HG03095 (cell line): Measurements from ENCODE around the gene UTS2B.

Source experiments
- ATAC-seq: cut with Tn5 transposase; IDR thresholded peaks from one replicate; pipeline ENCODE4 v1.9.1; 2021; ENCODE audit warnings: moderate library complexity; ENCODE audit not compliant: unreplicated experiment

Gene UTS2B, protein sequence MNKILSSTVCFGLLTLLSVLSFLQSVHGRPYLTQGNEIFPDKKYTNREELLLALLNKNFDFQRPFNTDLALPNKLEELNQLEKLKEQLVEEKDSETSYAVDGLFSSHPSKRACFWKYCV

DNA sequence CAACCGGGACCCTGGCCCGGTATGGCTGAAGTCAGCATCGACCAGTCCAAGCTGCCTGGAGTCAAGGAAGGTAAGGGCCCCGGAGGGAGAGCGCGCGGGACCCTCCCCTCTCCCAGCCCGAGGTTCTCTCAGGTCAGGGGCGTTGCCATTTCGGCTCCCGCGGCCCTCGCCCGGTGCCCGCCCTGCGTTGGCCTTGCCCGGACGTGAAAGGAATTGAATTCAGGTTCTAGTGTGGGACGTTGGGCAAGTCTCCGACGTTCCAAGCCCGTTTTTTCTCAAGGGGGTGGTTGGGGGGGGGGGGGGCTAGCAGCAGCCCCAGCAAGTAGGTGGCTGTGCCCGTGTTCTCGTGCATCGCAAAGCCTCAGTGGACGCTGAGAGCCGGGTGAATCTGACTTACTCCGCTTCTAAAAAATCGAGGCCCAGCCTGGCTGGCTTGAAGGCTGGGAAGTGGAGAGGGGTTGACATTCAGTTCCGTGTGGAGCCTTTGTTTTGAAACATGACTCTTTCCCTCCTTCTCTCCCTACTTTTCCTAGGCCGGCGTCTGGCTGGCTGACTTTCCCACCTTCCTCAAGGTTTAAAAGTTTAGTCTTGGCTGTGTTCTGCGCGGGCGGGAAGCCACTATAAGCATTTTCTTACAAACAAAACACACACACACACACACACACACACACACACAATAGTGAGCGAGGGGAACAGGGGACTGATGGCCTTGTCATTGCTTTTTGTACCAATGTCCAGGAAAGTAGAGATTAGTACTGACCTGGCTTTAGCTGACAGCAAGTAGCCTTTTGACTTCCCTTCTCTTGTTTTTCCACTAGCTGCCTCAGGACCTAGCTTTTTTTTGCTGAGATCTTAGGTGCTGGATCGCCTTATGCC is at the start of gene UTS2B:
UTS2B (minus strand) TSS at position 873 of the 876 bp plus-strand sequence. CDS start 48,337 bp downstream, outside the sequence.
- peak; percentile 26 for ATAC-seq

DNA sequence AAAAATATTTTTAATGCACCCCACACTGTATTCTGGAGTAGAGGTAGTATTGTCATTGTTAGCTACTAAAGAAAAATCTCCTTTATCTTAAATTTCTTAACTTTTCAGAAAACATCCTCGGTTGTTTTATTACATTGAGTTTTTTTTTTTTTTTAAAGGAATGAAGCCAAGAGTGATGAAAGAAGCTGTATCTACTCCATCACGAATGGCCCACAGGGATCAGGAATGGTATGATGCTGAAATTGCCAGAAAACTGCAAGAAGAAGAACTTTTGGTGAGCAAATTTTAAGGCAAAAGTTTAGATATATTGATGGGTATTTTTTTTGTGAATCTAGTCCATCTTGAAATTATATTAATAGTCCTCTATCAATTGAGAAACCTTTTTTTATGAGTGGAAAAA is 49.7 kb upstream of the UTS2B start:
- no peak for ATAC-seq

DNA sequence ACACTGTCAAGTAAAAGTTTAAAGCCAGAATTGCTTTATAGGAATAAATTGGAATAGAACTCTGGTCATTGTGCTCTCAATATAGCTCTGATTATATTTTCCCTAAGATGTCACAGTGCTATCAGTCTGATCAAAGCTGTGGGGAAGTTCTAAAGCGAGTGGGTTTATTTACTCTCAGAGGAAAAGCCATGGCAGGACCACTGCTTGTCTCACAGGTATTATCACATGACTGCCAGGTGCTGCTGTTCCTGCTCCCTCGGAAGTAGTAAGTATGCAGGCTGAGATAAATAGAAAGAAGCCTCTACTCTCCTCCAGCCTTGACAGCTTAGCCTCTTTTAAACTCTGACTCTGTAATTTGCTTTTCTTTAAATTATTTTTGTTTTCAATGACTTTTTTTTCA is 49.1 kb upstream of the UTS2B start:
- ATAC-seq, result no peak

DNA sequence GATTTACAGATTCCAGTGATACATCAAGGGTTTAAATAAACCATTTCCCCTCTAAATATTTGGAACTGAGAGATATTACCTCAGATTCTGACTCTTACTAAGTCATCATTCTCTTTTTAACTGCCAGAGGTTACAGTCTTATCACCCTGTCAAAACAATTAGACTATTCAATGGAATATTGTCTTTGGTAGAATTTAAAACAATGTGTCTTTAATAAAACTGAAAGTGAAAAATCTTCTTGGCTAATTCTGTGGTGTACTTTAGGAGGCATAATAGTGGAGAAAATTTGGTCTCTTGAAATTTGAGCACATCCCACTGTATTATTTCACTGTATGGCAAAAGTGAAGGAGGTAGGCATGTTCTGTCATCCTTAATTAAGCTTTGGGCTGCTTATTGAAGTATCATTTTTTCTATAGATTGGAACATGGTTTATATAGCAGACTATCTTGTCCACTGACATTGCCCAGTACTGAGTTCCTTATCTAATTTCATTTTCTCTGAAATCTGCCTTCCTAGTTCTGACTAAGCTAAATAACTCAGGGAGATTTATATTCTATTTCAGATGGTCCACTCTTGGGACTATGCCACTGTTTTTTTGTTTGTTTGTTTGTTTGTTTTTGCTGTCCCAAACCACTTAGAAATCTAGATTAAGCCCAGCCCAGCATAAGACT is 48.0 kb upstream of the UTS2B start:
- no peak for ATAC-seq

DNA sequence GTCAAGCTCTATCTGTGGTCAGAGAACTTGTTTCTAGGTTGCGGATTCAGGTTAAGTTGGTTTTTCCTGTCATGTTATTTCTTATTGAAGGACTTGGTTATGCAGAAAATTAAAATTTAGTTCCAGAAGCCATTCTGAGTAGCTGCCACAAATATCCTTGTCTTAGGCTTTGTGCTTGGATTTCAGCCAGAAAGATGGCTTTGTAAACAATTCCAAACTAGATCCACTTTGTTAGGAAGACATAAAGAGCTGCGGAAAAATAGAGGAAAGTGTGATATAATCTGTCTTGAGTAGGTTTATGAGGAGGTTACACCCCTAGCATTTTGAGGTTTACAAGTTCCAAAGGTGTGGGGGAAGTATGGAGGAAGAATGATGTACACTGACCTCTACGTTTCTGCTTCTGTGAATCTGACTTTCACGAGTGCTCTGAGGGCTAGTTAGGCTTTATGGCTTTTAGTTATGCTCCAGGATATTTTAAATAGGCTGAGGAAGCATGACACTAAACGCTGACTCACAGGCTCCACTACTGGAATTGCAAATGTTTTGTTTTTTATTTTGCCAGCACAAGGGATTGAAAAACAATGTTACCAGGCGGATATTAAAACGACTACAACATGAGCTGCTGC is 46.3 kb upstream of the UTS2B start:
- no peak for ATAC-seq

DNA sequence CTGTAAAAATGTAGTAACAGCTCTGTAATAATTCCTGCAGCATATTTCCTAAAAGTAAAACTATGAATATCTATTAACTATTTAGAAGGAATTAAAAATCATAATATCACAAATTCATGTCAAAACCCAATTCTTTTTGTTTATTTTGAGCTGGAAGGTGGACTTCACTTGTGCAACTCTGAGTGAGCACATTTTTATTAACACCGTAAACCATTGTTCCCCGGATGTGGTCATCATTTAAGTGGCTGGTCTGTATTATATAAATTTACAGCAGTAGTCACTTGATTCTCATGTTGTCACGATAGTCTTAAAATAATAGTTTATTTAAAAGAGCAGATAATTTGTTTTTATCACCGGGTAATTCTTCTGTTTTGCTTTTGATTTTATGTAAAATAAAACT is 43.0 kb upstream of the UTS2B start:
- ATAC-seq, result no peak

DNA sequence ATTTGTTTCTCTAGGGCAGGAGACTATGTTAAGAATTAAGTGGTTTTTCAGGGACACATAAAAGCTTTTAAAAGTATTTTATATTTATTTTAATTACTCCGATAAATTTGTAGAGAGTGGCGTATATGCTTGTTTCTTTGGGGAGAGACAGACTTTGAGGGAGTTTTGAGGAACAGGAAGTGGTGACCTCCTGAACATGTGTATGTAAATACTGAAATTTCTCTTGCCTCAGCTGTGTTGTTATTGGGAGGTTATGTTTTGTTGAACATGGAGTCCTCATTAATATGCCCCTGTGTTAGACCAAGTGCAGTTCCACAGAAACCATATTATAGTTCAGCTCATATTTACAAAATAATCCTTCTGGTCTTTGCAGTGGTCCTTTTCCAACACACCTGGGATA is 41.8 kb upstream of the UTS2B start:
- no peak for ATAC-seq

DNA sequence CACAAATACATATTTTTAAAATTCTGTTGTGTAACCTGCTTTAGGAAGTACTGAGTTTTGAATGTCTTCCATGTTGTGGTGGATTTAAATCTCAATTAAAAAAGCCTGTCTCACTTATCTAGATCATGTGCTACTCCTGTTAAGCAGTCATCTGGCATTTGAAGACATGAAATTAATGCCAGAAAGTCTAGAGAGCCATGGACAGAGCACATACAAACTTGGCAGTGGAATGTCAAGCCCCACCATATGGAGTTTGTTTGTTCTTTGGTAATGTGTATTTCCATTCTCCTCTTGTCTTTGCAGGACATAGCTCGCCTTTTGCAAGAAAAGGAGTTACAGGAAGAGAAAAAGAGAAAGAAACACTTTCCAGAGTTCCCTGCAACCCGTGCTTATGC is 39.3 kb upstream of the UTS2B start:
- ATAC-seq, result no peak

DNA sequence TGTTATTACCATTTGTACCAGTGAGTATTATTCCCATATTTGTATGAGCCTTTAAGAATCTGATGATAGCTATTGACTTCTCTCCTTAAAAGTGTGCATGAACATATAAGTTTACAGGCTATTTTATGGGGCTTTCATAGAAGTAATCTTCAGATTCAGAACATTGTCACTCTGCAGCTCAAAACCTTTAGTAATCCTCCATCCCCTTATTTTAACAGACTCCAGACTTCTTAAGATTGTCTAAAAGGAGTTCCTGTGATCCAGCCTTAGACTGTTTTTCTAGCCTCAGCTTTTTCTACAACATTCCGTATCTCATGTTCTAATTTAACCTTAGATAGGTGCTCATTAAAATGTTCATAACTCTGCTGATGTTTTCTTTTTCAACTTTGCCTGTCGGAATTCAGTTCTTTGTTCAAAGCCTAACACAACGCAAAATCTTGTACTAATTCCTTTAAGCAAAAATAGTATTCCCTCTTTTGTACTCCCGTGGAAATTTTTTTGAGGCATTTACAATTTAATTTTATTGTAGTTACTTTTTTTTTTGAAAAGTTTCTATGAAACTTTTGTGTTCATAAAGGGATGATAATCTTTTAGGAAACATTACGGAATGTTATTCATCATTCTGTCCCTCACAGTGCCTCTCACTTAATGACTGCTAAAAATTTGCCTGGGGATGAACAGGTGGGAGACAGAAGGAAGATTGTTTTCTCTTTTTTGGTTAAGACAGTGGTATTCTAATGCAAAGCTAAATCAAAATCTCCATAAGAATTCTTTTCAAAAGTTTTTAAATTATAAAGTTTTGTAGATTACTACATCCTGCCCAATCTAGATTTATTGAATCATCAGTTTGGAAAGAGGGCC is 38.7 kb upstream of the UTS2B start:
- no peak for ATAC-seq

DNA sequence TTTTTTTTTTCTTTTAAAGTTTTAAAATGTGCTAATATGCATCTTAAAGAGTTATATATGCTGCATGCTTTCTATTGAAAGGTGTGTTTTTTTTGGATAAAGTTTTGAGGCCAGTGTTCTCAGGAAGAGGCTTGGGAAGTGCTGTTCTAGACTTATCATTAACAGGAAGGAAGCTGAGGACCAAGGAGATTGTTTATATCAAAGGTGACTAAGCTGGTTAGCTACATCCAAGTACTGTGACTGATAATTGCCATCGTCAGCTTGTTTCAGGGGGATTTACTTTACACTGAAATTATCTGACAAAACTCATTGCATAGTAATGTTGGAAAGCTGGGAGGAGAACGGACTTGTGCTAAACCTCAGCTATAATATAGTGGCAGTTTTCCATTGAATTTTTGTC is 36.3 kb upstream of the UTS2B start:
- ATAC-seq, result no peak

DNA sequence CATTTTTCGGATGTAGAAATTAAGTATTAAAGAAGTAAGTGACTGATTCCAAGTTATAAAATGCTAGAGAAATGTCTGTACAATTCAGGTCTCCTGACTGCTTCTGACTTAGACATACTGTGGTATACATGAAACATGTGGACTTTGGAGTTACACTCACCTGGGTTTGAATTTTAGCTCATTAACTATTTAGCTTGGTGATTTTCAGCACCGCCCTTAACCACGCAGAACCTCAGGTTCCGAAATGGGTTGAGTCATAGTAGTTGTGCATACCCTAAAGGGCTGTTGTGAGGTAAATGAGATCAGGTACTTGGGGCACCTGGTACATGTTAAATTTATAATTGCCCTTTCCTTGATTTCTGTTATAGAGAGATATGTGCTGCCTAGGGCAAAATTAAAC is 32.9 kb upstream of the UTS2B start:
- no peak for ATAC-seq

DNA sequence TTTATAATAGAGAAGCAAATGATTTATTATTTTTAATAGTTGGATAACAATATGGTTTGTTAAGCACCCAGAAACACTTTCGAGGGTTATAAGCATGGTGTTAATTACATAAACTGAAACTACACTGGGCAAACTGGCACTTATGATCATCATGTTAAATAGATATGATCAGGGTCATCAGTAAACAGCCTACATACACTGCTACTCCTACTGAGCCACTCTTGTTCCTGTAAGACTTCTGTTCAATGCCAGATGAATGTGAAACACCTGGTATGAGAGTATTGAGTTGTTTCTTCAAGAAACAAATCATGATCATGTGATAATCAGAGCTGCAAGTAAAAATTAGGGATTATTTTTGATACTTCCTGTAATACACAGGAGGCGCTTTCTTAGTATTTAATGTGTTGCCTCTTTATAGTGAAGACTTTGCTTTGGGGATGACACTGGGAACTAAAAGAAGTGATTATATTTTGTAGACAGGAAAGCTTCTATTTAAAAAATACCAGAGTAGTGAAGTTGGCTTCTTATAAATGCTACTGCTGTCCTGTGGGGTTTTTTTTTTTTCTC is 32.3 kb upstream of the UTS2B start:
- no peak for ATAC-seq

DNA sequence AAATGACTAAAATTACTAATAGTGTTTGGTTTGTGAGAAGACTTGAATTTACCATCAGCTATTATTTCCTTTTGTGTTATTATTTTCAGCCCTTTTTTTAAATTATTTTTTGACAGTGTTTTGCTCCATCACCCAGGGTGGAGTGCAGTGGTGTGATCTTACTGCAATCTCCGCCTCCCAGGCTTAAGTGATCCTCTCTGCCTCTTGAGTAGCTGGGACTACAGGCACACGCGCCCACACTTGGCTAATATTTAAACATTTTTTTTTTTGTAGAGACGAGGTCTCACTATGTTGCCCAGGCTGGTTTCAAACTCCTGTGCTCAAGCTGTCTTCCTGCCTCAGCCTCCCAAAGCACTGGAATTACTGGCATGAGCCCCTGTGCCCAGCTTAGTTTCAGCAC is 31.7 kb upstream of the UTS2B start:
- no peak for ATAC-seq

DNA sequence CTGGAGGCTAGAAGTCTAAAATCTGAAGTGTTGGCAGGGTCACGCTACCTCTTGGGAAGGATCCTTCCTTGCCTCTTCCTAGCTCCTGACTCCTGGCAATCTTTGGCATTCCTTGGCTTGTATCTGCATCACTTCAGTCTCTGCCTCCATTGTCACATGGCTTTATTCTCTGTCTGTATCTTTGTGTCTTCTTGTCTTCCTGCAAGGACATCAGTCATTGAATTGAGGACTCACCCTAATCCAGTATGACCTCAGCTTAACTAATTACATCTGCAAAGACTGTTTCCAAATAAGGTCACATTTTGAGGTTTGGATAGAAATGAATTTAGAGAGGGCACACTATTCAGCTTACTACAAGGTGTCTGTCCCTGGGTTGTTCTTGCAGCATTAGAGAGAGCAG is 31.1 kb upstream of the UTS2B start:
- ATAC-seq, result no peak

DNA sequence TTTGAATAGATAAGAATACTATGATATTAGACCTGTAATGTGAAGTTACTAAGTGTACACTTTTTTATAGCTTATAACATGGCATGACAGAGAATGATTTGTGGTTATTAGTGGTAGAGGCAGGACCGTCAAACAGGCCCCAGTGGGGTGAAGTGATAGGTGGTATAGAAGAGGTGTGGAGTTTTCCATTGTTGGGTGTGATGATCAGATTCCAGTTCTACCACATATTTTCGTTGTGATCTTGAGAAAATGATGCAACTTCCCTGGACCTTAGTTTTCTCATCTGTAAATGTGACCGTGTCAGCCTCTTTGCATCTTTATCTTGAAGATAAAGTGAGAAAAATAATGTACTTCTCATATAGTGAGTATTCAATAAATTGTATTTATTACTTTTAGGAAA is 30.3 kb upstream of the UTS2B start:
- no peak for ATAC-seq

DNA sequence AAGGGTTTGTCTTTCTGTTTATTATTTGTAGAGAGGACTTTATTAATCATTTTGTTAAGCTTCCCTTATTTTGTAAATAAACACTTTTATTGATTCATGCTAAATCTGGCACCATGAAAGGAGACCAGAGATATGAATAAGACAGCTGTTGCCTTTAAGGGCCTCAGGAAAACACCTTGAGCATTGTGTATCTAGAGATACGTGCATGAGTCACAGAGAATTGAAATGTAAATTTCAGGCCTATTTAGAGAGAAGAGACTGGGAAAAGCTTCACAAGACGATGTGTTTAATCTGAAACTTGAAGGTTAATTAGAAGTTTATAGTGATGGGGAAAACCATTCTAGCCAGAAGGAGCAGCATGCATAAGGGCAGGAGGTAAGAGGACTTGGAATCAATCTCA is 28.6 kb upstream of the UTS2B start:
- peak; percentile 39 for ATAC-seq

DNA sequence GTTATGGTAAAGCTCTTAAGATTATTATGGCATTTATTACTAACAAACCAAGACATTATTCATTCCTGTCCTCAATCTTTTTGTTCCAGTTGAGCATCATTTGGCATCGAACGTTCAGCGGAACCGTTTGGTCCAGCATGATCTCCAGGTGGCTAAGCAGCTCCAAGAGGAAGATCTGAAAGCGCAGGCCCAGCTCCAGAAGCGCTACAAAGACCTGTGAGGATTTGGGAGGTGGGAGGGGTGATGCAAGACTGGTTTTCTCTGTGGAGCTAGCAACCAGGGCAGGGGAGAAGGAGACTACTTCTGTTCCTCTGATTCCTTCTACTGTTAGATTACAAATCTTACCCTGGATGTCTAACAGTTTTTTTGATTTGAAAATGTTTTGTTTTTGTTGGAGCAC is 27.6 kb upstream of the UTS2B start:
- no peak for ATAC-seq

DNA sequence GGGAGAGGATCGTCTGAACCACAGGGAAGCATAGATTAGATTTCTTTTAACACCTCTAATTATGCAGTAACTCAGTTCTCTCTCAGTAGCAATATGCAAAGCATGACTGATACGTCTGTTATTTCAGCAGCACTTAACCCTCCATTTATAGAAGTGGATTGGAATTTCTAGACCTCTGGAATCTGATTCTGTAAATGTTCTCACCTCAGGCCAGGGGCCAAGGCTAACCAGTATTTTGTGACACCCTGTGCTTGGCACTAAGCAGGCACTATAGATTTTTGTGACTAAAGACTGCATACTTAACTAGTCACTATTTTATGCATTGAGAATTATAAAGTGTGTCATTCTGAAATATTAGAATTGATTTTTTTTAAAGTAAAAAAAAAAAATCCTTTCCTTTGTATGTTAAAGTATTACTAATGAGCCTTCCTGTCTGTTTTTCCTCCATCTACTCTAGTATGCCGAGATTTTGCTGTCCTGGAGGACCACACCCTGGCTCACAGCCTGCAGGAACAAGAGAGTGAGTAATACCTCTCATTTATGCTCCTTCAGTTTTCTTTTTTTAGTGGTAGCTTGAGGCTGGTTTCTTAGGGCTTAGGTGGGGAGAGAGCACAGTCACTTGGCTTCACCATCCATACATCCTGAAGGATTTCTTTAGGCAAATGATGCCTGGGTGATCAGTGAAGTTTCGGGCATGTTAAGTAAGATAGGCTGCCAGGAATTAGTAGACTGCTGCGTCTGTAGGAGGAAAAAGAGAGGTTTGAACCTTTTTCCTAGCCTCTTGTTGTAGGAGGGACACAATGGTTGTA is 26.5 kb upstream of the UTS2B start:
- ATAC-seq, result no peak

DNA sequence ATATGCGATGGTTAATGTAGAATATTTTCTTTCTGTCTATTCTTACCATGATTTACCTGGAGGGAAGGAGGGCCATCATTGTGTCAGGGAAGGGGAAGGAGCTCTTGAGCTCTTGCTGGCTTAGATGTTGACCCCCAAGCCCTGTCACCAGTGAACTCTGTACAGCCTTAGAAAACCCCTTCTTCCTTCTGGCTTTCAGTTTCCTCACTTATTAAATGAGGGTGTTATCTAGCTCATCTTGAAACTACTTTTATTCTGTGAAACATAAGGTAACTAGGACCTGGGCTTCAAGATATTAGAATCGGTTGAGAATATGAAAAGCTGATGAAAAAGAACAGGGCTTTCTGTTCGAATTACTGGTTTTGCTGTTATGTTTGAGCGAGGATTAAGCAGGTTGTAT is 25.1 kb upstream of the UTS2B start:
- peak; percentile 72 for ATAC-seq
